Measurements from ENCODE around the gene KIFC1.

The KIFC1 gene

GRCh38 chr6:33440649-33441309 is 49.2 kb downstream of the KIFC1 start:
- in situ Hi-C loops (cut with HindIII; ENCODE audit: low pct_ligation_motif_present, low sequenced_read_pairs), result no loop called here
- Histone ChIP-seq H3K4me3 (ENCODE audit: low read depth, low read length) (no peak overlapping the region), H3K36me3 (replicated peaks) (peaks cover 41% of the 10 kb centered on the region), H3K27me3 (replicated peaks) (no peaks in the 10 kb centered on the region), H3K27ac (no peak overlapping the region)
- no peak for TF ChIP-seq CTCF (IDR thresholded peaks at IDR 0.05; ENCODE audit: low read depth, low read length, missing control alignments)
- no peak for DNase-seq

GRCh38 chr6:33441457-33441856 is 49.8 kb downstream of the KIFC1 start:
- in situ Hi-C loops (cut with HindIII; ENCODE audit: low pct_ligation_motif_present, low sequenced_read_pairs), result no loop called here
- DNase-seq, result no peak
- peaks cover 38% of the 10 kb centered on the region for H3K36me3 ChIP-seq (replicated peaks)
- TF ChIP-seq CTCF (IDR thresholded peaks at IDR 0.05; ENCODE audit: low read depth, low read length, missing control alignments), result no peak
- no peak overlapping the region for H3K4me3 ChIP-seq (ENCODE audit: low read depth, low read length)
- no peaks in the 10 kb centered on the region for H3K27me3 ChIP-seq (replicated peaks)
- no peak overlapping the region for H3K27ac ChIP-seq

GRCh38 chr6:33442283-33442682 is 50.7 kb downstream of the KIFC1 start:
- DNase-seq, result no peak
- Histone ChIP-seq H3K27ac (no peak overlapping the region), H3K4me3 (ENCODE audit: low read depth, low read length) (no peak overlapping the region), H3K27me3 (replicated peaks) (no peaks in the 10 kb centered on the region), H3K36me3 (replicated peaks) (peaks cover 31% of the 10 kb centered on the region)
- no peak for TF ChIP-seq CTCF (IDR thresholded peaks at IDR 0.05; ENCODE audit: low read depth, low read length, missing control alignments)
- in situ Hi-C loops (cut with HindIII; ENCODE audit: low pct_ligation_motif_present, low sequenced_read_pairs), result no loop called here

DNA sequence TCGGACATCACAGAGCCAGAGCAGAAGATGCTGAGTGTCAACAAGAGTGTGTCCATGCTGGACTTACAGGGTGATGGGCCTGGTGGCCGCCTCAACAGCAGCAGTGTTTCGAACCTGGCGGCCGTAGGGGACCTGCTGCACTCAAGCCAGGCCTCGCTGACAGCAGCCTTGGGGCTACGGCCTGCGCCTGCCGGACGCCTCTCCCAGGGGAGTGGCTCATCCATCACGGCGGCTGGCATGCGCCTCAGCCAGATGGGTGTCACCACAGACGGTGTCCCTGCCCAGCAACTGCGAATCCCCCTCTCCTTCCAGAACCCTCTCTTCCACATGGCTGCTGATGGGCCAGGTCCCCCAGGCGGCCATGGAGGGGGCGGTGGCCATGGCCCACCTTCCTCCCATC is 51.4 kb downstream of the KIFC1 start:
- H3K36me3 ChIP-seq (replicated peaks), result peaks cover 27% of the 10 kb centered on the region
- in situ Hi-C loops (cut with HindIII; ENCODE audit: low pct_ligation_motif_present, low sequenced_read_pairs), result no loop called here
- DNase-seq, result no peak

GRCh38 chr6:33443619-33444504 is 52.2 kb downstream of the KIFC1 start:
- Histone ChIP-seq H3K27me3 (replicated peaks) (no peaks in the 10 kb centered on the region), H3K4me3 (ENCODE audit: low read depth, low read length) (no peak overlapping the region), H3K27ac (no peak overlapping the region), H3K36me3 (replicated peaks) (peaks cover 22% of the 10 kb centered on the region)
- no peak for DNase-seq
- no peak for TF ChIP-seq CTCF (IDR thresholded peaks at IDR 0.05; ENCODE audit: low read depth, low read length, missing control alignments)
- in situ Hi-C loops (cut with HindIII; ENCODE audit: low pct_ligation_motif_present, low sequenced_read_pairs), result no loop called here

More for the DNA sequence above, 51.4 kb downstream of the KIFC1 start:
- no peak for TF ChIP-seq CTCF (IDR thresholded peaks at IDR 0.05; ENCODE audit: low read depth, low read length, missing control alignments)
- Histone ChIP-seq H3K4me3 (ENCODE audit: low read depth, low read length) (no peak overlapping the region), H3K27me3 (replicated peaks) (no peaks in the 10 kb centered on the region), H3K27ac (no peak overlapping the region)

Data from brain microvascular endothelial cell (primary cell).